ENCODE measurements around the gene ARF5.

- TF ChIP-seq CTCF (IDR thresholded peaks at IDR 0.05; ENCODE audit: low read depth, low read length) (no peak), EZH2phosphoT487 (IDR thresholded peaks at IDR 0.05; ENCODE audit: low read depth) (no peak)
Measured at GRCh38 chr7:127580612-127581011, 7.6 kb upstream of the ARF5 start.
